K562 (cell line): ENCODE measurements around the gene PTBP3. TPM values are rescaled to one million over a fixed set of nuclear protein-coding genes. Genes with fewer than 3 reads are reported as not detected.

Experiments used
- ATAC-seq: fragments of 200-7000 bp; cut with Tn5 transposase; 3 replicates; pipeline ENCODE4 v1.9.1; 2020; ENCODE audit warnings: moderate library complexity
- BruUV-seq: library from RNA; stranded (reverse); fragments of 400-500 nt; replicated peaks from 2 replicates; lab custom pipeline; 2021; lab: Mats Ljungman, UMichigan
- CTCF ChIA-PET: fragments of 300-600 bp; formaldehyde crosslinking; extraction: SDS; loops from one replicate; lab custom pipeline; 2021; ENCODE audit warnings: low intra/inter-chr PET ratio; lab: Yijun Ruan, JAX
- POLR2A ChIA-PET: fragments of 300-600, 350-650 bp; sonication (Branson Sonifier 250); formaldehyde crosslinking; extraction: SDS; loops from one replicate; lab custom pipeline; 2021; ENCODE audit warnings: antibody characterized with exemption, inconsistent platforms; lab: Yijun Ruan, JAX
- DNase-seq, 4 experiments: peaks; one replicate each; pipeline versions ENCODE4 v3.0.0 to v3.0.0-alpha.2; 2011 to 2018; ENCODE audit warnings: low spot score in 3 of 4, mixed read lengths in 3 of 4; ENCODE audit errors: extremely low read depth in 1 of 4
- FAIRE-seq: peaks from 2 replicates; lab custom pipeline; 2011; peaks lifted over from hg19 to GRCh38; lab: Jason Lieb, UNC
- H2AFZ ChIP-seq: 2 replicates; pipeline ENCODE4 v1.6.0; 2011; ENCODE audit warnings: low read depth, low read length, control low read depth, inconsistent platforms
- H3K27ac ChIP-seq: fragments of 200-600 bp; 3 replicates; pipeline ENCODE4 v1.8.0; 2011; ENCODE audit warnings: low read depth, mild to moderate bottlenecking, control low read depth, inconsistent platforms, low read length, moderate library complexity, mixed read lengths; ENCODE audit errors: extremely low read depth
- H3K27me3 ChIP-seq, 2 experiments: fragments of 300-600 bp in 1 of 2; 2 replicates in 1 of 2; 3 replicates in 1 of 2; pipeline versions ENCODE4 v1.6.0 to v1.8.0; 2011; ENCODE audit warnings: inconsistent platforms in 2 of 2, low read length in 2 of 2, mild to moderate bottlenecking in 1 of 2, mixed read lengths in 1 of 2, moderate library complexity in 1 of 2; ENCODE audit not compliant: control insufficient read depth in 2 of 2, insufficient read depth in 2 of 2
- H3K36me3 ChIP-seq: fragments of 300-600 bp; 3 replicates; pipeline ENCODE4 v1.8.0; 2011; ENCODE audit warnings: mild to moderate bottlenecking, low read length, inconsistent platforms; ENCODE audit not compliant: control insufficient read depth, insufficient read depth
- H3K4me1 ChIP-seq, 2 experiments: fragments of 200-600 bp in 1 of 2; replicated peaks in 1 of 2; 2 replicates in 1 of 2; 3 replicates in 1 of 2; pipeline versions ENCODE4 v1.5.1 to v1.8.0; 2011; ENCODE audit warnings: inconsistent platforms in 2 of 2, low read length in 2 of 2, mild to moderate bottlenecking in 1 of 2, mixed read lengths in 1 of 2, moderate library complexity in 1 of 2; ENCODE audit not compliant: control insufficient read depth in 2 of 2, insufficient read depth in 2 of 2
- H3K4me2 ChIP-seq: 2 replicates; pipeline ENCODE4 v1.6.1; 2011; ENCODE audit warnings: low read length, control low read depth, inconsistent platforms, mixed read lengths; ENCODE audit not compliant: insufficient read depth
- H3K4me3 ChIP-seq: fragments of 200-600 bp; sonication (generic), shearing (Covaris generic); 2 replicates; pipeline ENCODE4 v1.5.1; 2016; ENCODE audit warnings: control low read depth, inconsistent platforms
- H3K79me2 ChIP-seq: fragments of 200-600 bp; 3 replicates; pipeline ENCODE4 v1.8.0; 2011; ENCODE audit warnings: low read length, inconsistent platforms; ENCODE audit not compliant: control insufficient read depth, insufficient read depth
- H3K9ac ChIP-seq, 2 experiments: 2 replicates each; pipeline versions ENCODE4 v1.6.0 to v1.6.1; 2011; ENCODE audit warnings: low read depth in 2 of 2, low read length in 2 of 2, control low read depth in 1 of 2, inconsistent platforms in 1 of 2, mild to moderate bottlenecking in 1 of 2, mixed read lengths in 1 of 2; ENCODE audit not compliant: insufficient read depth in 1 of 2
- H3K9me1 ChIP-seq: one replicate; pipeline ENCODE4 v1.6.0; 2011; ENCODE audit warnings: inconsistent platforms, mild to moderate bottlenecking, low read length, moderate library complexity; ENCODE audit not compliant: control insufficient read depth, insufficient read depth
- H3K9me3 ChIP-seq: replicated peaks from 2 replicates; pipeline ENCODE4 v1.5.1; 2011; ENCODE audit warnings: low read depth, low read length, inconsistent platforms; ENCODE audit not compliant: control insufficient read depth, insufficient read depth
- H4K20me1 ChIP-seq: replicated peaks from 2 replicates; pipeline ENCODE4 v1.6.1; 2011; ENCODE audit warnings: low read length, inconsistent platforms, mixed read lengths; ENCODE audit not compliant: control insufficient read depth, insufficient read depth
- FOXA1 ChIP-seq: fragments of 450-650 bp; IDR thresholded peaks from 2 replicates; pipeline ENCODE4 v1.6.1; 2016; ENCODE audit warnings: mild to moderate bottlenecking, borderline replicate concordance
- MLLT1 ChIP-seq, 2 experiments: fragments of 450-650 bp; IDR thresholded peaks; 2 replicates each; pipeline ENCODE4 v1.6.1; 2016
- PRDM10 ChIP-seq: fragments of 450-650 bp; IDR thresholded peaks from 2 replicates; pipeline ENCODE4 v1.6.1; 2018; ENCODE audit not compliant: partially characterized antibody
- ZNF41 ChIP-seq: fragments of 250-450 bp; sonication (Bioruptor Pico); conservative IDR thresholded peaks from 2 replicates; pipeline ENCODE4 v1.4.0; 2020; ENCODE audit warnings: mild to moderate bottlenecking
- WGBS: fragments of 100-300 bp; shearing (Covaris generic); methylation state at CpG from one replicate; pipeline ENCODE4 v1.1.6; 2016; ENCODE audit warnings: low coverage, mixed read lengths; ENCODE audit not compliant: insufficient coverage; ENCODE audit errors: missing lambda C conversion rate; 5-methylcytosine and 5-hydroxymethylcytosine counted together
- in situ Hi-C: fragments of 300-500 bp; cut with MboI; formaldehyde crosslinking; loops from 4 replicates; pipeline ENCODE4 v1.15.0; 2018; ENCODE audit warnings: inconsistent platforms, mixed read lengths
- intact Hi-C: fragments of 100-400 bp; cut with micrococcal nuclease; formaldehyde crosslinking; loops from 2 replicates; pipeline ENCODE4 v1.14.2; 2022
- polyA plus RNA-seq, 8 experiments: library from polyadenylated mRNA; depleted of rRNA in 4 of 8; stranded (reverse) in 5 of 8; unstranded in 3 of 8; fragments of >200 nt; fragmentation: Nextera tagmentation in 2 of 8; fragmentation: Illumina TruSeq in 1 of 8; extraction: Ambion mirVana in 2 of 8; extraction: Trizol in 1 of 8; gene quantifications; 2 replicates each; pipeline versions ENCODE4 v1.2.1 to v1.2.3, GENCODE V29; 2011 to 2014; ENCODE audit warnings: inconsistent platforms in 1 of 8, missing spikeins in 1 of 8
- total RNA-seq, 7 experiments: library from RNA; depleted of rRNA in 6 of 7; stranded (reverse); fragments of >200 nt in 6 of 7; fragmentation: Illumina TruSeq in 2 of 7; extraction: Trizol in 2 of 7; gene quantifications; 2 replicates each; pipeline versions ENCODE4 v1.2.1 to v1.2.3, GENCODE V29; 2011 to 2021; ENCODE audit warnings: low replicate concordance in 1 of 7
- TF ChIP-seq, protein P1 (sequence below): fragments of 200-800 bp; sonication (Bioruptor generic); IDR thresholded peaks from 2 replicates; pipeline ENCODE4 v1.6.1; 2017; ENCODE audit warnings: missing genetic modification characterization, missing compliant biosample characterization

Gene PTBP3
- total and polyA plus RNA-seq, 9 of the 15 experiments (the other 6 are each of a cell fraction or from before 2014, with no cell fraction given) = 22.4 to 132 (median 68.0) TPM

- DNase-seq (no peak), ATAC-seq (no peak), FAIRE-seq (no peak)
- Histone ChIP-seq H3K4me3 (no peak overlapping the region), H2AFZ (no peak overlapping the region), H3K4me2 (no peak overlapping the region), H3K27me3 (no peaks in the 10 kb centered on the region), H3K79me2 (peaks cover 47% of the 10 kb centered on the region), H3K4me1 (no peaks in the 10 kb centered on the region), H3K36me3 (peaks cover 70% of the 10 kb centered on the region), H3K9me3 (peaks cover 16% of the 10 kb centered on the region), H3K9me1 (no peaks in the 10 kb centered on the region), H3K9ac (no peak overlapping the region), H3K27ac (no peak overlapping the region), H4K20me1 (no peaks in the 10 kb centered on the region)
- in situ Hi-C loops = no loop called here
- CTCF ChIA-PET = no interaction called here
- BruUV-seq = TSS peak; percentile 1
- POLR2A ChIA-PET = interaction anchor here (1.4 kb wide), 1 partner anchor 11 kb away, joined by 4 read pairs; no protein-coding TSS in a partner anchor
- intact Hi-C loops = no loop called here
- no peak for TF ChIP-seq FOXA1
Observed at GRCh38 chr9:112288029-112288428, 45.4 kb downstream of the PTBP3 start.

DNA sequence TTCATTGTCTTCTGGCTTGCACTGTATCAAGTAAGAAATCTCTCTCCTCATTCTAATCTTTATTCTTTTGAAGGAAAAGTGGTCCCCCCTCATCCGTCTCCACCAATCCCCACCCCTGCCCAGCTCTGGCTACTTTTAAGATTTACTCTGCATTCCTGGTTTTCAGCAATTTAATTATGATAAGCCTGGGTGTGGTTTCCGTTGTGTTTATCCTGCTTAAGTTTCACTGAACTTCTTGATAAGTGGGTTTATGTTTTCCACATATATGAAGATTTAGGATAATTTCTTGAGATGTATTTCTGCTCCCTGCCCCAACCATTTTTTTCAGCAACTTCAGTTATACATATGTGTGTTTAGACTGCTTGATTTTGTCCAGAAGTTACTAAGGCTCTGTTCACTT, 46.5 kb downstream of the PTBP3 start:
- Histone ChIP-seq H4K20me1 (no peaks in the 10 kb centered on the region), H3K79me2 (peaks cover 40% of the 10 kb centered on the region), H2AFZ (no peak overlapping the region), H3K9me1 (no peaks in the 10 kb centered on the region), H3K9me3 (peaks cover 18% of the 10 kb centered on the region), H3K4me3 (no peak overlapping the region), H3K4me1 (no peaks in the 10 kb centered on the region), H3K27me3 (no peaks in the 10 kb centered on the region), H3K9ac (no peak overlapping the region), H3K27ac (no peak overlapping the region), H3K4me2 (no peak overlapping the region), H3K36me3 (peaks cover 61% of the 10 kb centered on the region)
- intact Hi-C loops = no loop called here
- FAIRE-seq = no peak
- TF ChIP-seq MLLT1 (IDR thresholded peaks at IDR 0.05) (no peak), PRDM10 (no peak), ZNF41 (CRISPR knock-in tag) (no peak)
- TF ChIP-seq, protein P1, sequence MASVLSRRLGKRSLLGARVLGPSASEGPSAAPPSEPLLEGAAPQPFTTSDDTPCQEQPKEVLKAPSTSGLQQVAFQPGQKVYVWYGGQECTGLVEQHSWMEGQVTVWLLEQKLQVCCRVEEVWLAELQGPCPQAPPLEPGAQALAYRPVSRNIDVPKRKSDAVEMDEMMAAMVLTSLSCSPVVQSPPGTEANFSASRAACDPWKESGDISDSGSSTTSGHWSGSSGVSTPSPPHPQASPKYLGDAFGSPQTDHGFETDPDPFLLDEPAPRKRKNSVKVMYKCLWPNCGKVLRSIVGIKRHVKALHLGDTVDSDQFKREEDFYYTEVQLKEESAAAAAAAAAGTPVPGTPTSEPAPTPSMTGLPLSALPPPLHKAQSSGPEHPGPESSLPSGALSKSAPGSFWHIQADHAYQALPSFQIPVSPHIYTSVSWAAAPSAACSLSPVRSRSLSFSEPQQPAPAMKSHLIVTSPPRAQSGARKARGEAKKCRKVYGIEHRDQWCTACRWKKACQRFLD (CRISPR knock-in tag) = no peak
- no TSS peak for BruUV-seq
- DNase-seq = peak in 2 of 4 experiments; percentile 24 to 25
- no peak for ATAC-seq
- ChIA-PET POLR2A (interaction anchor here (1.4 kb wide), 1 partner anchor 10 kb away, joined by 3 read pairs; no protein-coding TSS in a partner anchor), CTCF (no interaction called here)
- in situ Hi-C loops = no loop called here
- 69% methylated on average over 2 of the region's 2 CpGs for WGBS
